Neural cell (in vitro differentiated cells): ENCODE measurements around the gene CDK13.

ENCODE experiments used
- EP300 ChIP-seq: fragments of 450-650 bp; conservative IDR thresholded peaks from 2 replicates; pipeline ENCODE4 v1.6.1; 2014; ENCODE audit warnings: antibody characterized with exemption, mild to moderate bottlenecking, moderate library complexity; ENCODE audit not compliant: poor library complexity, severe bottlenecking
- EZH2 ChIP-seq: fragments of 200-600, 300-800 bp; shearing (Covaris generic), sonication (generic); IDR thresholded peaks from 2 replicates; pipeline ENCODE4 v1.6.1; 2014; ENCODE audit warnings: antibody characterized with exemption, low read length, borderline replicate concordance, mild to moderate bottlenecking; ENCODE audit not compliant: insufficient read depth, poor library complexity, severe bottlenecking
- MXI1 ChIP-seq: fragments of 450-650 bp; conservative IDR thresholded peaks from 2 replicates; pipeline ENCODE4 v1.6.1; 2014; ENCODE audit warnings: antibody characterized with exemption, mild to moderate bottlenecking; ENCODE audit not compliant: poor library complexity, severe bottlenecking
- POLR2AphosphoS5 ChIP-seq: IDR thresholded peaks from 2 replicates; pipeline ENCODE4 v1.6.1; 2012
- RAD21 ChIP-seq: fragments of 450-650 bp; conservative IDR thresholded peaks from 2 replicates; pipeline ENCODE4 v1.6.1; 2014; ENCODE audit warnings: antibody characterized with exemption, mild to moderate bottlenecking, moderate library complexity
- REST ChIP-seq: IDR thresholded peaks from 2 replicates; pipeline ENCODE4 v1.6.1; 2012; ENCODE audit warnings: borderline replicate concordance
- TF ChIP-seq, protein P1 (sequence below): fragments of 450-650 bp; IDR thresholded peaks from 2 replicates; pipeline ENCODE4 v1.5.1; 2014; ENCODE audit warnings: antibody characterized with exemption, mild to moderate bottlenecking, moderate library complexity; ENCODE audit not compliant: poor library complexity, severe bottlenecking

- TF ChIP-seq POLR2AphosphoS5 (peak; percentile 98), MXI1 (no peak), EZH2 (no peak), REST (no peak), EP300 (peak; percentile 77), RAD21 (no peak)
- TF ChIP-seq, protein P1, sequence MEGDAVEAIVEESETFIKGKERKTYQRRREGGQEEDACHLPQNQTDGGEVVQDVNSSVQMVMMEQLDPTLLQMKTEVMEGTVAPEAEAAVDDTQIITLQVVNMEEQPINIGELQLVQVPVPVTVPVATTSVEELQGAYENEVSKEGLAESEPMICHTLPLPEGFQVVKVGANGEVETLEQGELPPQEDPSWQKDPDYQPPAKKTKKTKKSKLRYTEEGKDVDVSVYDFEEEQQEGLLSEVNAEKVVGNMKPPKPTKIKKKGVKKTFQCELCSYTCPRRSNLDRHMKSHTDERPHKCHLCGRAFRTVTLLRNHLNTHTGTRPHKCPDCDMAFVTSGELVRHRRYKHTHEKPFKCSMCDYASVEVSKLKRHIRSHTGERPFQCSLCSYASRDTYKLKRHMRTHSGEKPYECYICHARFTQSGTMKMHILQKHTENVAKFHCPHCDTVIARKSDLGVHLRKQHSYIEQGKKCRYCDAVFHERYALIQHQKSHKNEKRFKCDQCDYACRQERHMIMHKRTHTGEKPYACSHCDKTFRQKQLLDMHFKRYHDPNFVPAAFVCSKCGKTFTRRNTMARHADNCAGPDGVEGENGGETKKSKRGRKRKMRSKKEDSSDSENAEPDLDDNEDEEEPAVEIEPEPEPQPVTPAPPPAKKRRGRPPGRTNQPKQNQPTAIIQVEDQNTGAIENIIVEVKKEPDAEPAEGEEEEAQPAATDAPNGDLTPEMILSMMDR, result no peak
Observed at GRCh38 chr7:40097728-40098127, 147.7 kb downstream of the CDK13 start.
